ENCODE measurements around the gene GLP2R. TPM values are rescaled to one million over a fixed set of nuclear protein-coding genes. Genes with fewer than 3 reads are reported as not detected.

The GLP2R gene
- total RNA-seq, 1 donor from 2014 or later = not detected

- H3K4me1 Mint-ChIP-seq (ENCODE audit: unreplicated experiment) = no peaks in the 10 kb centered on the region
- H3K9me3 Mint-ChIP-seq = peaks cover 4% of the 10 kb centered on the region
- no peak for DNase-seq (ENCODE audit: extremely low spot score, unreplicated experiment)
- H3K4me3 Mint-ChIP-seq = no peak overlapping the region
- no peak overlapping the region for H3K27ac Mint-ChIP-seq
- peaks cover 32% of the 10 kb centered on the region for H3K27me3 Mint-ChIP-seq
- no peak for TF ChIP-seq CTCF (conservative IDR thresholded peaks at IDR 0.05)
- H3K36me3 Mint-ChIP-seq = no peaks in the 10 kb centered on the region
Observed at GRCh38 chr17:9814337-9814945, 11.3 kb upstream of the GLP2R start.

- peaks cover 23% of the 10 kb centered on the region for H3K27me3 Mint-ChIP-seq
- no peak for DNase-seq (ENCODE audit: extremely low spot score, unreplicated experiment)
- no peak overlapping the region for H3K4me3 Mint-ChIP-seq
- peaks cover 4% of the 10 kb centered on the region for H3K9me3 Mint-ChIP-seq
- no peaks in the 10 kb centered on the region for H3K4me1 Mint-ChIP-seq (ENCODE audit: unreplicated experiment)
- no peak overlapping the region for H3K27ac Mint-ChIP-seq
- H3K36me3 Mint-ChIP-seq = no peaks in the 10 kb centered on the region
- TF ChIP-seq CTCF (conservative IDR thresholded peaks at IDR 0.05) = no peak
Observed at GRCh38 chr17:9816472-9816871, 9.3 kb upstream of the GLP2R start.

GRCh38 chr17:9817086-9817485 is 8.6 kb upstream of the GLP2R start:
- Mint-ChIP-seq H3K36me3 (no peaks in the 10 kb centered on the region), H3K27ac (no peak overlapping the region), H3K4me1 (ENCODE audit: unreplicated experiment) (no peaks in the 10 kb centered on the region), H3K4me3 (no peak overlapping the region), H3K9me3 (peaks cover 4% of the 10 kb centered on the region), H3K27me3 (peaks cover 22% of the 10 kb centered on the region)
- no peak for TF ChIP-seq CTCF (conservative IDR thresholded peaks at IDR 0.05)
- no peak for DNase-seq (ENCODE audit: extremely low spot score, unreplicated experiment)

- no peak for DNase-seq (ENCODE audit: extremely low spot score, unreplicated experiment)
- Mint-ChIP-seq H3K4me3 (no peak overlapping the region), H3K36me3 (no peaks in the 10 kb centered on the region), H3K27ac (no peak overlapping the region), H3K27me3 (peaks cover 23% of the 10 kb centered on the region), H3K4me1 (ENCODE audit: unreplicated experiment) (no peaks in the 10 kb centered on the region), H3K9me3 (peaks cover 4% of the 10 kb centered on the region)
- no peak for TF ChIP-seq CTCF (conservative IDR thresholded peaks at IDR 0.05)
Observed at GRCh38 chr17:9818760-9819159, 7.0 kb upstream of the GLP2R start.

- Mint-ChIP-seq H3K4me1 (ENCODE audit: unreplicated experiment) (no peaks in the 10 kb centered on the region), H3K27ac (no peak overlapping the region), H3K9me3 (peaks cover 4% of the 10 kb centered on the region), H3K36me3 (no peaks in the 10 kb centered on the region), H3K27me3 (peaks cover 22% of the 10 kb centered on the region), H3K4me3 (no peak overlapping the region)
- DNase-seq (ENCODE audit: extremely low spot score, unreplicated experiment) = no peak
- TF ChIP-seq CTCF (conservative IDR thresholded peaks at IDR 0.05) = no peak
Observed at GRCh38 chr17:9820448-9820847, 5.3 kb upstream of the GLP2R start.

GRCh38 chr17:9821921-9822320 is 3.8 kb upstream of the GLP2R start, which contains the start of gene GSG1L2:
Gene GSG1L2 (minus strand): TSS chr17:9822079. CDS start chr17:9822071, 8 bp downstream.
- Mint-ChIP-seq H3K9me3 (peaks cover 4% of the 10 kb centered on the region), H3K36me3 (no peaks in the 10 kb centered on the region), H3K4me3 (no peak within 1 kb of the TSS), H3K27me3 (peaks cover 20% of the 10 kb centered on the region), H3K27ac (no peak within 1 kb of the TSS), H3K4me1 (ENCODE audit: unreplicated experiment) (no peaks in the 10 kb centered on the region)
- no peak for DNase-seq (ENCODE audit: extremely low spot score, unreplicated experiment)
- TF ChIP-seq CTCF (conservative IDR thresholded peaks at IDR 0.05) = no peak

All from type B pancreatic cell (in vitro differentiated cells).